IMR-90 (cell line): ENCODE results near the gene NPY4R. TPM values are rescaled to one million over a fixed set of nuclear protein-coding genes. Genes with fewer than 3 reads are reported as not detected.
"Not testable (repeated sequence)": the region's sequence is repeated elsewhere in the genome, so short reads cannot be mapped to it uniquely, and the experiment has no call there.

Experiments used
- ATAC-seq: fragments of 200-7000 bp; cut with Tn5 transposase; 2 replicates; pipeline ENCODE4 v1.9.1; 2020; ENCODE audit warnings: low read depth, mild to moderate bottlenecking, moderate library complexity
- BruUV-seq: library from RNA; stranded (reverse); fragments of 400-500 nt; replicated peaks from 2 replicates; lab custom pipeline; 2021; lab: Mats Ljungman, UMichigan
- CTCF ChIA-PET: fragments of 300-600 bp; formaldehyde crosslinking; extraction: SDS; loops from one replicate; lab custom pipeline; 2021; ENCODE audit warnings: antibody characterized with exemption; lab: Yijun Ruan, JAX
- POLR2A ChIA-PET: fragments of 300-600 bp; sonication (Branson Sonifier 250); formaldehyde crosslinking; loops from one replicate; lab custom pipeline; 2022; ENCODE audit warnings: antibody characterized with exemption; ENCODE audit not compliant: unreplicated experiment; lab: Charles Lee
- DNase-seq: peaks from one replicate; pipeline ENCODE4 v3.0.0; 2013
- H2AFZ ChIP-seq: replicated peaks from 2 replicates; pipeline ENCODE3; 2013; ENCODE audit warnings: low read length, mild to moderate bottlenecking; ENCODE audit not compliant: poor library complexity
- H2AK5ac ChIP-seq: 2 replicates; pipeline ENCODE4 v1.6.1; 2013; ENCODE audit warnings: low read depth, low read length, inconsistent platforms
- H2AK9ac ChIP-seq: replicated peaks from 2 replicates; pipeline ENCODE3; 2013; ENCODE audit warnings: mild to moderate bottlenecking, low read depth, low read length, moderate library complexity; ENCODE audit not compliant: poor library complexity
- H2BK120ac ChIP-seq: 2 replicates; pipeline ENCODE4 v1.6.1; 2013; ENCODE audit warnings: low read depth, low read length, inconsistent platforms
- H2BK15ac ChIP-seq: 3 replicates; pipeline ENCODE4 v1.6.1; 2013; ENCODE audit warnings: low read depth, low read length, inconsistent platforms
- H2BK20ac ChIP-seq: 2 replicates; pipeline ENCODE4 v1.6.1; 2013; ENCODE audit warnings: low read depth, mild to moderate bottlenecking, inconsistent platforms, low read length, moderate library complexity
- H2BK5ac ChIP-seq: 2 replicates; pipeline ENCODE4 v1.6.1; 2013; ENCODE audit warnings: mild to moderate bottlenecking, low read depth, low read length, inconsistent platforms; ENCODE audit not compliant: poor library complexity, severe bottlenecking
- H3K14ac ChIP-seq: replicated peaks from 2 replicates; pipeline ENCODE4 v1.6.1; 2013; ENCODE audit warnings: low read depth, low read length, inconsistent platforms
- H3K18ac ChIP-seq: 2 replicates; pipeline ENCODE4 v1.6.1; 2013; ENCODE audit warnings: low read depth, low read length, control low read depth
- H3K23ac ChIP-seq: 2 replicates; pipeline ENCODE4 v1.6.1; 2013; ENCODE audit warnings: low read depth, low read length, inconsistent platforms
- H3K27ac ChIP-seq: 2 replicates; pipeline ENCODE4 v1.5.1; 2013; ENCODE audit warnings: mild to moderate bottlenecking, control low read depth, low read length; ENCODE audit not compliant: insufficient read depth
- H3K27me3 ChIP-seq: 2 replicates; pipeline ENCODE4 v1.6.1; 2013; ENCODE audit warnings: low read length; ENCODE audit not compliant: control insufficient read depth, insufficient read depth
- H3K36me3 ChIP-seq: 2 replicates; pipeline ENCODE4 v1.6.1; 2013; ENCODE audit warnings: low read length, mixed read lengths; ENCODE audit not compliant: control insufficient read depth, insufficient read depth
- H3K4ac ChIP-seq: 2 replicates; pipeline ENCODE4 v1.6.1; 2013; ENCODE audit warnings: low read depth, low read length, inconsistent platforms
- H3K4me1 ChIP-seq: 2 replicates; pipeline ENCODE4 v1.6.1; 2013; ENCODE audit warnings: low read length, mixed read lengths; ENCODE audit not compliant: control insufficient read depth, insufficient read depth
- H3K4me2 ChIP-seq: 2 replicates; pipeline ENCODE4 v1.6.1; 2013; ENCODE audit warnings: low read depth, mild to moderate bottlenecking, control low read depth, low read length, moderate library complexity
- H3K4me3 ChIP-seq: 2 replicates; pipeline ENCODE4 v1.5.1; 2013; ENCODE audit warnings: low read depth, mild to moderate bottlenecking, control low read depth, low read length, moderate library complexity; ENCODE audit not compliant: insufficient read depth
- H3K56ac ChIP-seq: 2 replicates; pipeline ENCODE4 v1.6.1; 2013; ENCODE audit warnings: low read length, inconsistent platforms; ENCODE audit not compliant: insufficient read depth; ENCODE audit errors: extremely low read depth
- H3K79me1 ChIP-seq, 2 experiments: 2 replicates each; pipeline ENCODE4 v1.6.1; 2013; ENCODE audit warnings: low read length in 2 of 2, inconsistent platforms in 1 of 2, low read depth in 1 of 2
- H3K9ac ChIP-seq: 2 replicates; pipeline ENCODE4 v1.6.1; 2013; ENCODE audit warnings: low read depth, low read length, control low read depth
- H3K9me1 ChIP-seq: 2 replicates; pipeline ENCODE4 v1.6.1; 2013; ENCODE audit warnings: low read length, inconsistent platforms; ENCODE audit not compliant: insufficient read depth
- H3K9me3 ChIP-seq: 2 replicates; pipeline ENCODE4 v1.6.1; 2013; ENCODE audit warnings: low read length; ENCODE audit not compliant: control insufficient read depth, insufficient read depth
- H4K20me1 ChIP-seq: 2 replicates; pipeline ENCODE4 v1.6.1; 2013; ENCODE audit warnings: low read length, inconsistent platforms; ENCODE audit not compliant: insufficient read depth
- H4K5ac ChIP-seq: 2 replicates; pipeline ENCODE4 v1.6.1; 2013; ENCODE audit warnings: mild to moderate bottlenecking, low read depth, low read length, control low read depth
- H4K8ac ChIP-seq, 2 experiments: 2 replicates each; pipeline ENCODE4 v1.6.1; 2013; ENCODE audit warnings: low read depth in 2 of 2, low read length in 2 of 2, control low read depth in 1 of 2, inconsistent platforms in 1 of 2
- H4K91ac ChIP-seq: 2 replicates; pipeline ENCODE4 v1.6.1; 2013; ENCODE audit warnings: low read depth, low read length, inconsistent platforms; ENCODE audit not compliant: insufficient read depth
- WGBS, 2 experiments: methylation state at CpG; one replicate each; pipeline versions ENCODE4 v1.1.5 to v1.1.7; 2013; ENCODE audit warnings: missing lambda C conversion rate in 2 of 2; ENCODE audit not compliant: insufficient read length in 1 of 2; ENCODE audit errors: extremely low coverage in 2 of 2; 5-methylcytosine and 5-hydroxymethylcytosine counted together
- dilution Hi-C: fragments of 300-500 bp; cut with HindIII; formaldehyde crosslinking; loops from one replicate; pipeline ENCODE4 v1.14.3; 2018; ENCODE audit warnings: low sequenced_read_pairs; ENCODE audit not compliant: unreplicated experiment
- in situ Hi-C: fragments of 300-500 bp; cut with MboI; formaldehyde crosslinking; loops from 3 replicates; pipeline ENCODE4 v1.14.3; 2019; ENCODE audit warnings: low sequenced_read_pairs, inconsistent platforms, mixed read lengths
- intact Hi-C: fragments of 100-400 bp; cut with micrococcal nuclease; formaldehyde crosslinking; loops from 2 replicates; pipeline ENCODE4 v1.10.0; 2022
- polyA plus RNA-seq, 3 experiments: library from polyadenylated mRNA; depleted of rRNA; stranded (reverse); fragments of >200 nt; gene quantifications; 2 replicates each; pipeline ENCODE4 v1.2.3, GENCODE V29; 2012; ENCODE audit warnings: low replicate concordance in 1 of 3
- total RNA-seq: library from RNA; depleted of rRNA; stranded (reverse); fragments of >200 nt; gene quantifications from 2 replicates; pipeline ENCODE4 v1.2.3, GENCODE V29; 2012

Gene NPY4R
- total and polyA plus RNA-seq, 2 of the 4 experiments (the other 2 are of a cell fraction), result 0.56 to 1.1 TPM

GRCh38 chr10:46445389-46446122 lies 20.2 kb downstream of the NPY4R start:
- H3K9me3 ChIP-seq, dilution Hi-C loops, H3K27ac ChIP-seq, intact Hi-C loops, H2BK15ac ChIP-seq, H4K20me1 ChIP-seq, ATAC-seq, H4K8ac ChIP-seq, H2BK120ac ChIP-seq, H4K5ac ChIP-seq, H2AK5ac ChIP-seq, H3K4ac ChIP-seq, H3K9ac ChIP-seq, H3K9me1 ChIP-seq, H3K36me3 ChIP-seq, CTCF ChIA-PET, POLR2A ChIA-PET, H4K91ac ChIP-seq, H2BK20ac ChIP-seq, DNase-seq, H3K18ac ChIP-seq, H3K56ac ChIP-seq, in situ Hi-C loops, H3K14ac ChIP-seq, H3K4me2 ChIP-seq, H3K4me1 ChIP-seq, H2AK9ac ChIP-seq, BruUV-seq, H3K23ac ChIP-seq, H3K4me3 ChIP-seq, H2BK5ac ChIP-seq, H3K27me3 ChIP-seq, H2AFZ ChIP-seq, H3K79me1 ChIP-seq: not testable (repeated sequence)
- no CpG with 5 or more reads among the region's 8 CpGs for WGBS, 2 experiments

- H2AFZ ChIP-seq, H2BK15ac ChIP-seq, dilution Hi-C loops, H3K14ac ChIP-seq, H4K20me1 ChIP-seq, H3K23ac ChIP-seq, H4K91ac ChIP-seq, H3K18ac ChIP-seq, POLR2A ChIA-PET, H3K4me3 ChIP-seq, CTCF ChIA-PET, BruUV-seq, ATAC-seq, H3K9me3 ChIP-seq, H3K56ac ChIP-seq, H3K4ac ChIP-seq, in situ Hi-C loops, H3K27me3 ChIP-seq, H2BK5ac ChIP-seq, DNase-seq, H3K79me1 ChIP-seq, H2AK5ac ChIP-seq, H4K5ac ChIP-seq, H4K8ac ChIP-seq, intact Hi-C loops, H3K36me3 ChIP-seq, H3K27ac ChIP-seq, H2BK20ac ChIP-seq, H2AK9ac ChIP-seq, H3K4me2 ChIP-seq, H2BK120ac ChIP-seq, H3K9ac ChIP-seq, H3K4me1 ChIP-seq, H3K9me1 ChIP-seq: not testable (repeated sequence)
- WGBS, 2 experiments, result no CpG with 5 or more reads among the region's 1 CpG
Measured at GRCh38 chr10:46443422-46443821, 22.3 kb downstream of the NPY4R start.
